ENCODE measurements around the gene ENTR1.

ENTR1 gene

DNA sequence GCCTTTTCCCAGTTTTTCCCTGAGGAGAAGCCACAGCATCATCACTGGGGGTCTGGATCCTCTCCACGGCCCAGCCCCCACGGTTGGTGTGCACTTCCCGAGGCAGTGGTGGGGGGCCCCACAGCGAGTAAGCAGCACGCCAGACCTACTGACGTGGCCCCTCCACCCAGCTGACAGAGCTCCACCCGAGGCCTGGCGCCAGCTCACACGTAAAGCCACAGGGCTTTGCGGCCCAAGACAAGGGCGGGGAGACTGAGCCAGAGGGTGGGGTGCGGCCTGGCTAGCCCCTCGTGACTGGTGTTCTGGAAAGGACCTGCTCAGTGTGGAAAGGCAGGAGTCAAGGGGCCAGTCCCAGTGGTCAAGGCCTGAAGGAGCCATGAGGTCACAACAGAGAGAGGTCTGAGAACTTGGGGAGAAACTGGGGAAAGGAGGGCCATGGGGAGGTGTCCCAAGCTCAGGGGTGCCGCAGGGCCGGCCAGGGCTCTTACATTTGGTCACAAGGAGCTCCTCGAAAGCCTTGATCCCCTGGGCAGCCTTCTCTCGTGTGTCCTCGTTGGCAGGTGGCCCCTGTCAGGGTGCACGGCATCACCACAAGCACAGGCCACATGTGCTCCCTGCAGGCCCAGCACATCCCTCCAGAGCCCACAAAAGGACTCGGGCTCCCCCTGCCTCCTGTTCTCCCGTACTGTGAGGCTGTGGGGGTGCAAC lies 15.9 kb downstream of the ENTR1 start:
- H3K9me3 ChIP-seq (ENCODE audit: control insufficient read depth, insufficient read depth, low read depth, low read length) = no peaks in the 10 kb centered on the region
- no peak for TF ChIP-seq ZNF2 (tag by site-specific recombination; IDR thresholded peaks at IDR 0.05)
- TF ChIP-seq TCF7L2 (IDR thresholded peaks at IDR 0.05; ENCODE audit: borderline replicate concordance, low read depth, low read length) = no peak
- no peak for TF ChIP-seq YY1 (tag by site-specific recombination; IDR thresholded peaks at IDR 0.05)
- TF ChIP-seq ZSCAN30 (tag by site-specific recombination; IDR thresholded peaks at IDR 0.05) = no peak
- TF ChIP-seq FEZF1 (tag by site-specific recombination; IDR thresholded peaks at IDR 0.05) = no peak
- no peak for TF ChIP-seq ZNF146 (tag by site-specific recombination; IDR thresholded peaks at IDR 0.05)
- TF ChIP-seq ZNF768 (tag by site-specific recombination; IDR thresholded peaks at IDR 0.05) = no peak
- TF ChIP-seq MEIS1 (CRISPR knock-in tag; IDR thresholded peaks at IDR 0.05; ENCODE audit: borderline replicate concordance) = no peak
- no peak for TF ChIP-seq ZNF292 (tag by site-specific recombination; IDR thresholded peaks at IDR 0.05; ENCODE audit: borderline replicate concordance, low read depth)
- TF ChIP-seq, protein P1, sequence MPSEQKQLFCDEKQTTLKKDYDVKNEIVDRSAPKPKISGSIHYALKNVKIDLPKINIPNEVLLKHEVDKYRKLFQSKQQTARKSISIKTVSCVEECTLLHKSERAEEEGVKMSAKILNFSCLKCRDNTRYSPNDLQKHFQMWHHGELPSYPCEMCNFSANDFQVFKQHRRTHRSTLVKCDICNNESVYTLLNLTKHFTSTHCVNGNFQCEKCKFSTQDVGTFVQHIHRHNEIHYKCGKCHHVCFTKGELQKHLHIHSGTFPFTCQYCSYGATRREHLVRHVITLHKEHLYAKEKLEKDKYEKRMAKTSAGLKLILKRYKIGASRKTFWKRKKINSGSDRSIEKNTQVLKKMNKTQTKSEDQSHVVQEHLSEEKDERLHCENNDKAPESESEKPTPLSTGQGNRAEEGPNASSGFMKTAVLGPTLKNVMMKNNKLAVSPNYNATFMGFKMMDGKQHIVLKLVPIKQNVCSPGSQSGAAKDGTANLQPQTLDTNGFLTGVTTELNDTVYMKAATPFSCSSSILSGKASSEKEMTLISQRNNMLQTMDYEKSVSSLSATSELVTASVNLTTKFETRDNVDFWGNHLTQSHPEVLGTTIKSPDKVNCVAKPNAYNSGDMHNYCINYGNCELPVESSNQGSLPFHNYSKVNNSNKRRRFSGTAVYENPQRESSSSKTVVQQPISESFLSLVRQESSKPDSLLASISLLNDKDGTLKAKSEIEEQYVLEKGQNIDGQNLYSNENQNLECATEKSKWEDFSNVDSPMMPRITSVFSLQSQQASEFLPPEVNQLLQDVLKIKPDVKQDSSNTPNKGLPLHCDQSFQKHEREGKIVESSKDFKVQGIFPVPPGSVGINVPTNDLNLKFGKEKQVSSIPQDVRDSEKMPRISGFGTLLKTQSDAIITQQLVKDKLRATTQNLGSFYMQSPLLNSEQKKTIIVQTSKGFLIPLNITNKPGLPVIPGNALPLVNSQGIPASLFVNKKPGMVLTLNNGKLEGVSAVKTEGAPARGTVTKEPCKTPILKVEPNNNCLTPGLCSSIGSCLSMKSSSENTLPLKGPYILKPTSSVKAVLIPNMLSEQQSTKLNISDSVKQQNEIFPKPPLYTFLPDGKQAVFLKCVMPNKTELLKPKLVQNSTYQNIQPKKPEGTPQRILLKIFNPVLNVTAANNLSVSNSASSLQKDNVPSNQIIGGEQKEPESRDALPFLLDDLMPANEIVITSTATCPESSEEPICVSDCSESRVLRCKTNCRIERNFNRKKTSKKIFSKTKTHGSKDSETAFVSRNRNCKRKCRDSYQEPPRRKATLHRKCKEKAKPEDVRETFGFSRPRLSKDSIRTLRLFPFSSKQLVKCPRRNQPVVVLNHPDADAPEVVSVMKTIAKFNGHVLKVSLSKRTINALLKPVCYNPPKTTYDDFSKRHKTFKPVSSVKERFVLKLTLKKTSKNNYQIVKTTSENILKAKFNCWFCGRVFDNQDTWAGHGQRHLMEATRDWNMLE (tag by site-specific recombination; conservative IDR thresholded peaks at IDR 0.05; ENCODE audit: low read depth) = no peak
- TF ChIP-seq ZFHX2 (tag by site-specific recombination; conservative IDR thresholded peaks at IDR 0.05) = no peak
- TF ChIP-seq ZNF658 (tag by site-specific recombination; IDR thresholded peaks at IDR 0.05) = no peak
- TF ChIP-seq ZNF510 (tag by site-specific recombination; IDR thresholded peaks at IDR 0.05; ENCODE audit: insufficient replicate concordance) = no peak
- H3K27ac ChIP-seq (ENCODE audit: extremely low read depth, low read depth, low read length) = no peak overlapping the region
- H3K4me3 ChIP-seq (ENCODE audit: low read depth, low read length) = no peak overlapping the region
- ChIA-PET CTCF (interaction anchor here (0.7 kb wide), 1 partner anchor 154 kb away, joined by 3 read pairs; no protein-coding TSS in a partner anchor), POLR2A (interaction anchor here (2.2 to 3.4 kb wide), 2 partner anchors 24 to 32 kb away, joined by 8 to 10 read pairs; partner anchors contain the start of gene DNLZ)
- H3K36me3 ChIP-seq (ENCODE audit: control insufficient read depth in 2 of 2, insufficient read depth in 1 of 2, low read length in 2 of 2) = peaks cover 14 to 88% of the 10 kb centered on the region in 2 experiments
- no peaks in the 10 kb centered on the region for H3K4me1 ChIP-seq (ENCODE audit: control insufficient read depth, insufficient read depth, low read length)

DNA sequence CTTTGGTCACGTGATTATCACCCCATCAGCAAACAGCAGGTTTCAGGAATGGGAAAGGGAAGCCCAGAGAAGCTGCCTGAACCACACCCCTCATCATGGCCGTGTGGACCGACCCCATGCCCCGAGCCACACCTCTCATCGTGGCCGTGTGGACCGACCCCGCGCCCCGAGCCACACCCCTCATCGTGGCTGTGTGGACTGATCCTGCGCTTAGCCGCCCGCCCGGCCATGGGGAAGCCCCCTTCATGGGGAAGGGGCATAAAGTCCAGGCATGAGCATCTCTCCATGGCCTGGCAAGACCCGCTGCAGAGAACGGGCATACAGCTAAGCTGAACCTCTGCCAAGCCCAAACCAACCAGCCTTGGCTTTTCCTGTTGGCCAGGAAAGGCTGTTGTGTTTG lies 16.9 kb downstream of the ENTR1 start:
- CTCF ChIA-PET = interaction anchor here (0.7 to 5.1 kb wide), 2 partner anchors 8 to 155 kb away, joined by 3 to 23 read pairs; no protein-coding TSS in a partner anchor
- no peaks in the 10 kb centered on the region for H3K4me1 ChIP-seq (ENCODE audit: control insufficient read depth, insufficient read depth, low read length)
- H3K27ac ChIP-seq (ENCODE audit: extremely low read depth, low read depth, low read length) = no peak overlapping the region
- no peaks in the 10 kb centered on the region for H3K9me3 ChIP-seq (ENCODE audit: control insufficient read depth, insufficient read depth, low read depth, low read length)
- POLR2A ChIA-PET = interaction anchor here (1.1 to 1.3 kb wide), 3 partner anchors 27 to 39 kb away, joined by 3 to 5 read pairs (median 3); partner anchors contain the start of gene DNLZ
- TF ChIP-seq, protein P2, sequence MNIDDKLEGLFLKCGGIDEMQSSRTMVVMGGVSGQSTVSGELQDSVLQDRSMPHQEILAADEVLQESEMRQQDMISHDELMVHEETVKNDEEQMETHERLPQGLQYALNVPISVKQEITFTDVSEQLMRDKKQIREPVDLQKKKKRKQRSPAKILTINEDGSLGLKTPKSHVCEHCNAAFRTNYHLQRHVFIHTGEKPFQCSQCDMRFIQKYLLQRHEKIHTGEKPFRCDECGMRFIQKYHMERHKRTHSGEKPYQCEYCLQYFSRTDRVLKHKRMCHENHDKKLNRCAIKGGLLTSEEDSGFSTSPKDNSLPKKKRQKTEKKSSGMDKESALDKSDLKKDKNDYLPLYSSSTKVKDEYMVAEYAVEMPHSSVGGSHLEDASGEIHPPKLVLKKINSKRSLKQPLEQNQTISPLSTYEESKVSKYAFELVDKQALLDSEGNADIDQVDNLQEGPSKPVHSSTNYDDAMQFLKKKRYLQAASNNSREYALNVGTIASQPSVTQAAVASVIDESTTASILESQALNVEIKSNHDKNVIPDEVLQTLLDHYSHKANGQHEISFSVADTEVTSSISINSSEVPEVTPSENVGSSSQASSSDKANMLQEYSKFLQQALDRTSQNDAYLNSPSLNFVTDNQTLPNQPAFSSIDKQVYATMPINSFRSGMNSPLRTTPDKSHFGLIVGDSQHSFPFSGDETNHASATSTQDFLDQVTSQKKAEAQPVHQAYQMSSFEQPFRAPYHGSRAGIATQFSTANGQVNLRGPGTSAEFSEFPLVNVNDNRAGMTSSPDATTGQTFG (tag by site-specific recombination; IDR thresholded peaks at IDR 0.05; ENCODE audit: borderline replicate concordance) = no peak
- no peak for TF ChIP-seq ZNF624 (tag by site-specific recombination; IDR thresholded peaks at IDR 0.05)
- no peak for TF ChIP-seq ZNF274 (IDR thresholded peaks at IDR 0.05; ENCODE audit: low read length)
- TF ChIP-seq ZNF274 (tag by site-specific recombination; IDR thresholded peaks at IDR 0.05; ENCODE audit: borderline replicate concordance) = no peak
- no peak for TF ChIP-seq ZNF510 (tag by site-specific recombination; IDR thresholded peaks at IDR 0.05; ENCODE audit: insufficient replicate concordance)
- TF ChIP-seq ZXDB (tag by site-specific recombination; IDR thresholded peaks at IDR 0.05) = no peak
- TF ChIP-seq ZNF416 (tag by site-specific recombination; IDR thresholded peaks at IDR 0.05) = no peak
- TF ChIP-seq, protein P3, sequence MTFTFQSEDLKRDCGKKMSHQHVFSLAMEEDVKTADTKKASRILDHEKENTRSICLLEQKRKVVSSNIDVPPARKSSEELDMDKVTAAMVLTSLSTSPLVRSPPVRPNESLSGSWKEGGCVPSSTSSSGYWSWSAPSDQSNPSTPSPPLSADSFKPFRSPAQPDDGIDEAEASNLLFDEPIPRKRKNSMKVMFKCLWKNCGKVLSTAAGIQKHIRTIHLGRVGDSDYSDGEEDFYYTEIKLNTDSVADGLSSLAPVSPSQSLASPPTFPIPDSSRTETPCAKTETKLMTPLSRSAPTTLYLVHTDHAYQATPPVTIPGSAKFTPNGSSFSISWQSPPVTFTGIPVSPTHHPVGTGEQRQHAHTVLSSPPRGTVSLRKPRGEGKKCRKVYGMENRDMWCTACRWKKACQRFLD (tag by site-specific recombination; IDR thresholded peaks at IDR 0.05) = no peak
- TF ChIP-seq HOXD13 (CRISPR knock-in tag; IDR thresholded peaks at IDR 0.05; ENCODE audit: borderline replicate concordance) = no peak
- no peak for TF ChIP-seq BCL11A (tag by site-specific recombination; IDR thresholded peaks at IDR 0.05; ENCODE audit: low read depth)
- TF ChIP-seq ZNF433 (tag by site-specific recombination; IDR thresholded peaks at IDR 0.05; ENCODE audit: low read depth) = no peak
- no peak for TF ChIP-seq ZNF280C (tag by site-specific recombination; IDR thresholded peaks at IDR 0.05)
- H3K4me3 ChIP-seq (ENCODE audit: low read depth, low read length) = no peak overlapping the region
- H3K36me3 ChIP-seq (ENCODE audit: control insufficient read depth in 2 of 2, insufficient read depth in 1 of 2, low read length in 2 of 2) = peaks cover 14 to 92% of the 10 kb centered on the region in 2 experiments

Measured in HEK293 (cell line).